ENCODE measurements around the gene CSTF3.

CSTF3 gene

GRCh38 chr11:33065445-33066178 lies 95.7 kb downstream of the CSTF3 start:
- no peak overlapping the region for H3K4me3 ChIP-seq (ENCODE audit: low read depth, low read length)
- TF ChIP-seq, protein P1, sequence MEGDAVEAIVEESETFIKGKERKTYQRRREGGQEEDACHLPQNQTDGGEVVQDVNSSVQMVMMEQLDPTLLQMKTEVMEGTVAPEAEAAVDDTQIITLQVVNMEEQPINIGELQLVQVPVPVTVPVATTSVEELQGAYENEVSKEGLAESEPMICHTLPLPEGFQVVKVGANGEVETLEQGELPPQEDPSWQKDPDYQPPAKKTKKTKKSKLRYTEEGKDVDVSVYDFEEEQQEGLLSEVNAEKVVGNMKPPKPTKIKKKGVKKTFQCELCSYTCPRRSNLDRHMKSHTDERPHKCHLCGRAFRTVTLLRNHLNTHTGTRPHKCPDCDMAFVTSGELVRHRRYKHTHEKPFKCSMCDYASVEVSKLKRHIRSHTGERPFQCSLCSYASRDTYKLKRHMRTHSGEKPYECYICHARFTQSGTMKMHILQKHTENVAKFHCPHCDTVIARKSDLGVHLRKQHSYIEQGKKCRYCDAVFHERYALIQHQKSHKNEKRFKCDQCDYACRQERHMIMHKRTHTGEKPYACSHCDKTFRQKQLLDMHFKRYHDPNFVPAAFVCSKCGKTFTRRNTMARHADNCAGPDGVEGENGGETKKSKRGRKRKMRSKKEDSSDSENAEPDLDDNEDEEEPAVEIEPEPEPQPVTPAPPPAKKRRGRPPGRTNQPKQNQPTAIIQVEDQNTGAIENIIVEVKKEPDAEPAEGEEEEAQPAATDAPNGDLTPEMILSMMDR (IDR thresholded peaks at IDR 0.05; ENCODE audit: control insufficient read depth, extremely low read depth, insufficient read depth) = peak; percentile 96
- peak; percentile 13 for DNase-seq (ENCODE audit: low read depth)

GRCh38 chr11:33064866-33065265 lies 96.4 kb downstream of the CSTF3 start:
- TF ChIP-seq, protein P1 (IDR thresholded peaks at IDR 0.05; ENCODE audit: control insufficient read depth, extremely low read depth, insufficient read depth) = no peak
- H3K4me3 ChIP-seq (ENCODE audit: low read depth, low read length) = no peak overlapping the region
- DNase-seq (ENCODE audit: low read depth) = no peak

DNA sequence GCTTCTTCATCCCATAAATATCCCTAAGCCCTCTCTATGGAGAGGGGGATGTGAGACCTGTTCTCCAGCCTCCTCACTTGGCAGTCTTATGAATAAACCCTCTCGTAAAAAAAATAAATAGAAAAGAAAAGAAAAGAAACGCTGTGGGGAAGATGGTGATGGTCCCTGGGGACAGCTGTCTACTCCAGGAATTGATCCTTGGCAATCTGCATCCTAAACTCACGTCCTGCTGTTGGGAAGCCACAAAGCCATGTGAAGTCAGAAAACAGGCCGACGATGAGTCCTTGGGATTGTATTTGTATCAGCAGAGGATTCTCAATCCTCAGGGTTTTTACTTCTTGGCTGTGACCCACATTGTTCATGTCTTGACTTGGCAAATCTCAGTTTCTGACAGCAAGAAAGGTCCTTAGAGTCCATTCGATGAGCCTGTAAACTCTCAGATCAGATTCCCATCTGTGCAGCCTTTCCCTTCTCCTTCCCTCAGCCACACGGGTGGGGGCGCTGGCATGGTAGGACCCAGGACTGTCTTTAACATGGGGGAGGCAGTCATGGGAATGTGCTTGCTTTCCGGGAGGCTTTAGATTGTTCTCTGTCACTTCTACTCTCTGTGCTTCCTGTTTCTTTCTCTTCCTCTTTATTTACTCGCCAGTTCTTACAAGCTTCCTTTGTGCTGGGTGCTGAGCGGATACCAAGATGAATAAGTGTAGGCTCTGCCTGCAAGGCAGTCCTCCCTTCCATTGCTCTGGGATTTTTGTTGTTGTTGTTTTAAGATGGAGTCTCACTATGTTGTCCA lies 97.1 kb downstream of the CSTF3 start:
- H3K4me3 ChIP-seq (ENCODE audit: low read depth, low read length) = no peak overlapping the region
- no peak for DNase-seq (ENCODE audit: low read depth)
- TF ChIP-seq, protein P1 (IDR thresholded peaks at IDR 0.05; ENCODE audit: control insufficient read depth, extremely low read depth, insufficient read depth) = no peak

DNA sequence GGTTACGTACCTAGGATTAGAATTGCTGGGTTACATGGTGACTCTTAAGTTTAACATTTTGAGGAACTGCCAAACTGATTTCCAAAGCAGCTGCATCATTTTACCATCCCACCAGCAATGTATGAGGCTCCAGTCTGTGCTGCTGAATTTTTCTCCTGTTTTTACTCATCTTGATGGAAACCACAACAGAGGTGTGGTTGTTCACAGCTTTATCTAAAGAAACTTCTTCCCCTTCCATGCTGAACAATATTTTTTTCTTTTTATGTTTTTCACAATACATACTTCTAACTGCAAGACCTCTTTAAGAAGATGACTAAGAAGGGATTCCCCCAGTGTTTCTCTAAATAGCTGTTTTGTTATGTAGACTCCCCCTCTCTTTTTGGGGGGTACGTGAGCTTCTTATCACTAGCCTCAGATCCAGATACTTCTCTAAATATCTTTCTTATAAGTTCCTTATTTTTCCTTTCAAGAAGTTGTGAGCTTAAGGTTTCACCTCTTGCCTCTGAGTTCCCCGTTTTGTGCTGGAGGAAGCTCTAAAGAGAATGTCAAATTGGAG lies 97.9 kb downstream of the CSTF3 start:
- no peak for DNase-seq (ENCODE audit: low read depth)

GRCh38 chr11:33062137-33062536 lies 99.1 kb downstream of the CSTF3 start:
- H3K4me3 ChIP-seq (ENCODE audit: low read depth, low read length) = no peak overlapping the region
- DNase-seq (ENCODE audit: low read depth) = no peak

More for the DNA sequence above, 97.9 kb downstream of the CSTF3 start:
- TF ChIP-seq, protein P1 (IDR thresholded peaks at IDR 0.05; ENCODE audit: control insufficient read depth, extremely low read depth, insufficient read depth) = no peak
- no peak overlapping the region for H3K4me3 ChIP-seq (ENCODE audit: low read depth, low read length)

GRCh38 chr11:33060271-33060670 lies 101.0 kb downstream of the CSTF3 start:
- TF ChIP-seq, protein P1 (IDR thresholded peaks at IDR 0.05; ENCODE audit: control insufficient read depth, extremely low read depth, insufficient read depth) = no peak
- DNase-seq (ENCODE audit: low read depth) = no peak
- H3K4me3 ChIP-seq (ENCODE audit: low read depth, low read length) = no peak overlapping the region

More at GRCh38 chr11:33062137-33062536, 99.1 kb downstream of the CSTF3 start:
- TF ChIP-seq, protein P1 (IDR thresholded peaks at IDR 0.05; ENCODE audit: control insufficient read depth, extremely low read depth, insufficient read depth) = no peak
